Cardiac muscle cell (in vitro differentiated cells and primary cell): Measurements from ENCODE around the gene MPP4. TPM values are rescaled to one million over a fixed set of nuclear protein-coding genes. Genes with fewer than 3 reads are reported as not detected.

Source experiments
- DNase-seq, 2 donors: peaks; one replicate each; pipeline versions ENCODE4 v3.0.0 to v3.0.0-alpha.2; 2010 to 2017; ENCODE audit warnings: low read depth in 1 of 2, low spot score in 1 of 2
- H3K27ac ChIP-seq: fragments of 200-600 bp; sonication (generic); 2 replicates; pipeline ENCODE4 v1.5.1; 2016
- H3K27me3 ChIP-seq: fragments of 200-600 bp; sonication (generic); 2 replicates; pipeline ENCODE4 v1.6.0; 2016; ENCODE audit warnings: control low read depth
- H3K36me3 ChIP-seq: fragments of 200-600 bp; sonication (generic); 2 replicates; pipeline ENCODE4 v1.5.1; 2016; ENCODE audit warnings: control low read depth
- H3K4me1 ChIP-seq: fragments of 200-600 bp; sonication (generic); 2 replicates; pipeline ENCODE4 v1.8.1; 2017; ENCODE audit warnings: low read depth, mild to moderate bottlenecking, mixed run types
- H3K4me3 ChIP-seq: fragments of 200-600 bp; sonication (generic); 2 replicates; pipeline ENCODE4 v1.5.1; 2016; ENCODE audit warnings: mild to moderate bottlenecking
- H3K9me3 ChIP-seq: fragments of 200-600 bp; sonication (generic); 2 replicates; pipeline ENCODE4 v1.5.1; 2017; ENCODE audit warnings: low read depth, mild to moderate bottlenecking, control low read depth
- CTCF ChIP-seq: IDR thresholded peaks from 2 replicates; pipeline ENCODE4 v1.5.1; 2012; ENCODE audit warnings: low read depth, mild to moderate bottlenecking, low read length
- polyA plus RNA-seq: library from polyadenylated mRNA; unstranded; fragments of >200 nt; fragmentation: Nextera tagmentation; extraction: Ambion mirVana; gene quantifications from 2 replicates; pipeline ENCODE4 v1.2.1, GENCODE V29; 2016
- total RNA-seq: library from RNA; depleted of rRNA; stranded (reverse); fragments of >200 nt; gene quantifications from 2 replicates; pipeline ENCODE4 v1.2.3, GENCODE V29; 2016

MPP4 gene
- total and polyA plus RNA-seq, 2 experiments from 2014 or later, result 0.15 to 0.27 TPM

- no peaks in the 10 kb centered on the region for H3K4me1 ChIP-seq
- H3K36me3 ChIP-seq, result peaks cover under 1% of the 10 kb centered on the region
- no peak overlapping the region for H3K27ac ChIP-seq
- DNase-seq, result peak in 1 of 2 donors; percentile 92
- H3K9me3 ChIP-seq, result no peaks in the 10 kb centered on the region
- TF ChIP-seq CTCF, result peak; percentile 70
- H3K4me3 ChIP-seq, result no peak overlapping the region
- no peaks in the 10 kb centered on the region for H3K27me3 ChIP-seq
These were observed 79.4 kb downstream of the MPP4 start for GRCh38 chr2:201618744-201619662.

DNA sequence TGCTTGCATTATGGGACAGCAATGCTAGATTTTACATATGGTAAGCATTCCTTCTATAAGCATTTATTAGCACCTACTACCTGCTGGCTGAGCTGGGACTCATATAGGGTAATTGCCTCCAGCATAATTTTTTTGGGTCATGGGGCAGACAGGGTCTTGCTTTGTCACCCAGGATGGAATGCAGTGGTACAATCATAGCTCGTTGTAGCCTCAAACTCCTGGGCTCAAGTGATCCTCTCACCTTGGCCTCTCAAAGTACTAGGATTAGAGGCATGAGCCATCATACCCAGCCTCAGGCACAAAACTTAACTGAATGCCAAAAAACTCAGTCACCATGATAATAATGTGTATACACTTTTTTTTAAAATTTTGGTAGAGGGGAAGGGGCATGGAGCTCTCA, 90.4 kb downstream of the MPP4 start:
- Histone ChIP-seq H3K9me3 (no peaks in the 10 kb centered on the region), H3K36me3 (no peaks in the 10 kb centered on the region), H3K27me3 (peaks cover 3% of the 10 kb centered on the region), H3K4me3 (no peak overlapping the region), H3K27ac (no peak overlapping the region), H3K4me1 (no peaks in the 10 kb centered on the region)
- TF ChIP-seq CTCF, result no peak
- DNase-seq, result no peak

GRCh38 chr2:201607568-201607967, 90.9 kb downstream of the MPP4 start:
- H3K4me1 ChIP-seq, result no peaks in the 10 kb centered on the region
- no peak overlapping the region for H3K4me3 ChIP-seq
- DNase-seq, result no peak
- no peak overlapping the region for H3K27ac ChIP-seq
- H3K9me3 ChIP-seq, result no peaks in the 10 kb centered on the region
- no peaks in the 10 kb centered on the region for H3K36me3 ChIP-seq
- peaks cover 3% of the 10 kb centered on the region for H3K27me3 ChIP-seq
- no peak for TF ChIP-seq CTCF

DNA sequence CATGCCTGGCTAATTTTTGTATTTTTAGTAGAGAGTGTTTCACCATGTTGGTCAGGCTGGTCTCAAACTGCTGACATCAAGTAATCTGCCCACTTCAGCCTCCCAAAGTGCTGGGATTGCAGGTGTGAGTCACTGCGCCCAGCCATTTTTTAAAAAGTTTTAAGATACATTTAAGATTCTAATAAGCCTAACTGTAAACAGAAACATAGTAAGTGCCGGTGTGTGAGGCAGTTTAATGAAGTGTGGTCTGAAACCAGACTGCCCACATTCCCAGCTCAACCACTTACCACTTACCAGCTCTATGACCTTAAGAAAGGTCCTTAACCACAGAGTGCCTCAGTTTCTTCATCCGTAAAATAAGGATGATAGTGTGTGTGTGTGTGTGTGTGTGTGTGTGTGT, 97.5 kb downstream of the MPP4 start:
- H3K36me3 ChIP-seq, result no peaks in the 10 kb centered on the region
- H3K27me3 ChIP-seq, result peaks cover 3% of the 10 kb centered on the region
- no peaks in the 10 kb centered on the region for H3K9me3 ChIP-seq
- H3K4me1 ChIP-seq, result no peaks in the 10 kb centered on the region
- TF ChIP-seq CTCF, result no peak
- no peak for DNase-seq
- no peak overlapping the region for H3K27ac ChIP-seq
- H3K4me3 ChIP-seq, result no peak overlapping the region

GRCh38 chr2:201597397-201597796, 101.0 kb downstream of the MPP4 start:
- no peak for DNase-seq
- TF ChIP-seq CTCF, result no peak
- Histone ChIP-seq H3K27me3 (no peaks in the 10 kb centered on the region), H3K36me3 (no peaks in the 10 kb centered on the region), H3K27ac (no peak overlapping the region), H3K9me3 (no peaks in the 10 kb centered on the region), H3K4me3 (no peak overlapping the region), H3K4me1 (no peaks in the 10 kb centered on the region)

Other genes starting within 250 kb of the MPP4 start
- 10.2 and 13.2 TPM in 2 replicates for gene TRAK2, start 247.2 kb downstream of the MPP4 start, total RNA-seq
- gene TRAK2, start 247.2 kb downstream of the MPP4 start, polyA plus RNA-seq, result 9.6 and 10.6 TPM in 2 replicates
- gene STRADB, start 246.9 kb downstream of the MPP4 start, total RNA-seq, result 35.5 TPM in 2 replicates
- gene STRADB, start 246.9 kb downstream of the MPP4 start, polyA plus RNA-seq, result 81.8 and 106 TPM in 2 replicates
- 23.5 and 37.1 TPM in 2 replicates for gene TMEM237, start 55.1 kb downstream of the MPP4 start, total RNA-seq
- 35.4 and 44.0 TPM in 2 replicates for gene TMEM237, start 55.1 kb downstream of the MPP4 start, polyA plus RNA-seq
- 19.4 and 24.2 TPM in 2 replicates for gene ALS2, start 82.3 kb upstream of the MPP4 start, total RNA-seq
- 12.1 and 17.0 TPM in 2 replicates for gene ALS2, start 82.3 kb upstream of the MPP4 start, polyA plus RNA-seq
- gene CDK15, start 107.9 kb upstream of the MPP4 start, total RNA-seq, result not detected in 2 replicates
- not detected in 2 replicates for gene CDK15, start 107.9 kb upstream of the MPP4 start, polyA plus RNA-seq